ENCODE results near the gene CEBPZOS. TPM values are rescaled to one million over a fixed set of nuclear protein-coding genes. Genes with fewer than 3 reads are reported as not detected.
"Not testable (repeated sequence)": the region's sequence is repeated elsewhere in the genome, so short reads cannot be mapped to it uniquely, and the experiment has no call there.

The CEBPZOS gene
- total and polyA plus RNA-seq, 5 donors, result 46.8 to 75.7 (median 56.9) TPM

DNA sequence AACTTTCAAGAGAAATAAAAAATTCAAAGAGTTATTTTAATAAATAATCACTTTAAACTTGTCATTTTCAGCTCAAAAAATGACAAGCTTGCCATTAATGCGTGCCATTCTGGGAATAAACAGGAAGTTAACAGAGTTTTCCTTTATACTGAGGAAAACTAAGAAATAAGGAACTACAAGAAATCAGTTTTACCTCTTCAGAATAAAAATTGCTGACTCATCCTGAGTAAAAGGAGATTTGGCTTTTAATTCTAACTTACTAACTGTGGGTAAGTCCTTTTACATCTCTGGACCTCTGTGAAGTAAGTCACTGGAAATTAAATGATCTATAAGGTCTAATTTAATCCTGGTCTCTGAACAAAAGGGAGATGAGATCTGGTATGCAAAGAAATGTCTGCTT is 19.0 kb downstream of the CEBPZOS start:
- H3K4me1 ChIP-seq (ENCODE audit: control insufficient read depth, insufficient read depth, low read length), result no peaks in the 10 kb centered on the region
- no peak overlapping the region for H3K27ac ChIP-seq (ENCODE audit: low read length)
- no peaks in the 10 kb centered on the region for H3K27me3 ChIP-seq (ENCODE audit: control insufficient read depth, insufficient read depth)
- no peak overlapping the region for H3K4me3 ChIP-seq (ENCODE audit: low read length)
- H3K9me3 ChIP-seq (ENCODE audit: control insufficient read depth, low read length), result no peaks in the 10 kb centered on the region
- no peak for ATAC-seq
- no peak for DNase-seq
- 68% methylated on average over 1 of the region's 1 CpG for WGBS
- intact Hi-C loops (cut with DNase I), result no loop called here

DNA sequence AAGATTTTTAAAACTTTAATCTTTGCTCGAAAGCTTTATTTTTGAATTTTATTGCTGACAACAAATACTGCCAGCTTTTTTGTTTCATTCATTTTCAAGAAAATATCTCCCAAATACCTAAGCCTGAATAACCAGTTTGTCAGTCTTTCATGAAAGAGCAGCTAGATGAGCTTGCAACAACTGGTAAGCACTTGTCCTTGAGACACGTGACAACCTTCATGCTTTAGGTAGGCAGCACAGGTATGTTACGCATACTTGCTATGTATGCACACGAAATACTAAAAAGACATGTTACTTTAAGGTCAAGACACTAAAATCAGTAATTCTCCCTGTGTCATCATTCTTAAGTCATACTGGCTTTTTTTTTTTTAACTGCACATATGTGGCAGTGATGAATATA is 22.8 kb downstream of the CEBPZOS start:
- Histone ChIP-seq H3K27me3 (ENCODE audit: control insufficient read depth, insufficient read depth) (no peaks in the 10 kb centered on the region), H3K27ac (ENCODE audit: low read length) (no peak overlapping the region), H3K9me3 (ENCODE audit: control insufficient read depth, low read length) (no peaks in the 10 kb centered on the region), H3K4me3 (ENCODE audit: low read length) (no peak overlapping the region), H3K4me1 (ENCODE audit: control insufficient read depth, insufficient read depth, low read length) (no peaks in the 10 kb centered on the region)
- 92% methylated on average over 4 of the region's 4 CpGs for WGBS
- ATAC-seq, result no peak
- no peak for DNase-seq
- intact Hi-C loops (cut with DNase I), result no loop called here

GRCh38 chr2:37223131-37223530 is 26.8 kb downstream of the CEBPZOS start:
- Histone ChIP-seq H3K4me1 (ENCODE audit: control insufficient read depth, insufficient read depth, low read length) (peaks cover 4% of the 10 kb centered on the region), H3K27ac (ENCODE audit: low read length) (no peak overlapping the region), H3K27me3 (ENCODE audit: control insufficient read depth, insufficient read depth) (no peaks in the 10 kb centered on the region), H3K4me3 (ENCODE audit: low read length) (no peak overlapping the region), H3K9me3 (ENCODE audit: control insufficient read depth, low read length) (no peaks in the 10 kb centered on the region)
- DNase-seq (no peak), ATAC-seq (no peak)
- 97% methylated on average over 4 of the region's 4 CpGs for WGBS
- intact Hi-C loops (cut with DNase I), result no loop called here

- H3K9me3 ChIP-seq (ENCODE audit: control insufficient read depth, low read length), result no peaks in the 10 kb centered on the region
- H3K4me1 ChIP-seq (ENCODE audit: control insufficient read depth, insufficient read depth, low read length), result peaks cover 4% of the 10 kb centered on the region
- H3K27ac ChIP-seq (ENCODE audit: low read length), result no peak overlapping the region
- ATAC-seq (no peak), DNase-seq (no peak)
- 91% methylated on average over 1 of the region's 1 CpG for WGBS
- no peak overlapping the region for H3K4me3 ChIP-seq (ENCODE audit: low read length)
- no peaks in the 10 kb centered on the region for H3K27me3 ChIP-seq (ENCODE audit: control insufficient read depth, insufficient read depth)
- intact Hi-C loops (cut with DNase I), result no loop called here
These were observed 27.8 kb downstream of the CEBPZOS start for GRCh38 chr2:37224063-37224462.

GRCh38 chr2:37225129-37225528 is 28.8 kb downstream of the CEBPZOS start:
- intact Hi-C loops (cut with DNase I), result not testable (repeated sequence)

GRCh38 chr2:37226863-37227262 is 30.6 kb downstream of the CEBPZOS start:
- Histone ChIP-seq H3K4me3 (ENCODE audit: low read length) (no peak overlapping the region), H3K27ac (ENCODE audit: low read length) (no peak overlapping the region), H3K4me1 (ENCODE audit: control insufficient read depth, insufficient read depth, low read length) (peaks cover 6% of the 10 kb centered on the region), H3K9me3 (ENCODE audit: control insufficient read depth, low read length) (no peaks in the 10 kb centered on the region), H3K27me3 (ENCODE audit: control insufficient read depth, insufficient read depth) (no peaks in the 10 kb centered on the region)
- 95% methylated on average over 4 of the region's 4 CpGs for WGBS
- intact Hi-C loops (cut with DNase I), result no loop called here
- peak in 1 of 3 donors; percentile 12 for DNase-seq
- no peak for ATAC-seq

More at GRCh38 chr2:37225129-37225528, 28.8 kb downstream of the CEBPZOS start:
- not testable (repeated sequence) for H3K4me3 ChIP-seq (ENCODE audit: low read length); H3K27ac ChIP-seq (ENCODE audit: low read length); H3K4me1 ChIP-seq (ENCODE audit: control insufficient read depth, insufficient read depth, low read length); H3K27me3 ChIP-seq (ENCODE audit: control insufficient read depth, insufficient read depth); DNase-seq; ATAC-seq; H3K9me3 ChIP-seq (ENCODE audit: control insufficient read depth, low read length)
- no CpG with 5 or more reads among the region's 2 CpGs for WGBS

GRCh38 chr2:37228788-37229187 is 32.5 kb downstream of the CEBPZOS start:
- H3K4me1 ChIP-seq (ENCODE audit: control insufficient read depth, insufficient read depth, low read length), result peaks cover 14% of the 10 kb centered on the region
- 97% methylated on average over 3 of the region's 3 CpGs for WGBS
- no peak overlapping the region for H3K4me3 ChIP-seq (ENCODE audit: low read length)
- intact Hi-C loops (cut with DNase I), result no loop called here
- ATAC-seq (no peak), DNase-seq (no peak)
- H3K9me3 ChIP-seq (ENCODE audit: control insufficient read depth, low read length), result no peaks in the 10 kb centered on the region
- no peak overlapping the region for H3K27ac ChIP-seq (ENCODE audit: low read length)
- H3K27me3 ChIP-seq (ENCODE audit: control insufficient read depth, insufficient read depth), result no peaks in the 10 kb centered on the region

- Histone ChIP-seq H3K27ac (ENCODE audit: low read length) (no peak overlapping the region), H3K4me3 (ENCODE audit: low read length) (peak overlapping the region; percentile 96), H3K9me3 (ENCODE audit: control insufficient read depth, low read length) (no peaks in the 10 kb centered on the region), H3K4me1 (ENCODE audit: control insufficient read depth, insufficient read depth, low read length) (peaks cover 12% of the 10 kb centered on the region), H3K27me3 (ENCODE audit: control insufficient read depth, insufficient read depth) (no peaks in the 10 kb centered on the region)
- intact Hi-C loops (cut with DNase I), result no loop called here
- ATAC-seq (no peak), DNase-seq (no peak)
- 1% methylated on average over 8 of the region's 8 CpGs for WGBS
These were observed 34.3 kb downstream of the CEBPZOS start for GRCh38 chr2:37230581-37230980.

- Histone ChIP-seq H3K9me3 (ENCODE audit: control insufficient read depth, low read length) (no peaks in the 10 kb centered on the region), H3K27ac (ENCODE audit: low read length) (peak within 1 kb of the TSS; percentile 97), H3K27me3 (ENCODE audit: control insufficient read depth, insufficient read depth) (no peaks in the 10 kb centered on the region), H3K4me1 (ENCODE audit: control insufficient read depth, insufficient read depth, low read length) (peaks cover 12% of the 10 kb centered on the region), H3K4me3 (ENCODE audit: low read length) (peak within 1 kb of the TSS; percentile 96)
- ATAC-seq (peak; percentile 98 to 99), DNase-seq (peak; percentile 92 to 96 (median 94))
- under 1% methylated on average over 73 of the region's 73 CpGs for WGBS
- intact Hi-C loops (cut with DNase I), result no loop called here
These were observed 35.2 kb downstream of the CEBPZOS start, which contains the start of the genes CEBPZ and NDUFAF7 for GRCh38 chr2:37231241-37232130. TSS of gene CEBPZ (minus strand) at chr2:37231596. CDS start at chr2:37231567, 29 bp downstream. TSS of gene NDUFAF7 (plus strand) at chr2:37231658. CDS start at chr2:37231706, 48 bp downstream.

- Histone ChIP-seq H3K27me3 (ENCODE audit: control insufficient read depth, insufficient read depth) (no peaks in the 10 kb centered on the region), H3K27ac (ENCODE audit: low read length) (peak overlapping the region; percentile 97), H3K9me3 (ENCODE audit: control insufficient read depth, low read length) (no peaks in the 10 kb centered on the region), H3K4me3 (ENCODE audit: low read length) (peak overlapping the region; percentile 96), H3K4me1 (ENCODE audit: control insufficient read depth, insufficient read depth, low read length) (peaks cover 10% of the 10 kb centered on the region)
- intact Hi-C loops (cut with DNase I), result no loop called here
- DNase-seq, result peak in 2 of 3 donors; percentile 29 to 47
- ATAC-seq, result peak in 1 of 2 donors; percentile 54
- WGBS, result 14% methylated on average over 18 of the region's 18 CpGs
These were observed 36.0 kb downstream of the CEBPZOS start for GRCh38 chr2:37232131-37232933.

GRCh38 chr2:37243435-37243834 is 47.1 kb downstream of the CEBPZOS start:
- no peaks in the 10 kb centered on the region for H3K9me3 ChIP-seq (ENCODE audit: control insufficient read depth, low read length)
- H3K4me1 ChIP-seq (ENCODE audit: control insufficient read depth, insufficient read depth, low read length), result no peaks in the 10 kb centered on the region
- H3K27ac ChIP-seq (ENCODE audit: low read length), result no peak overlapping the region
- 79% methylated on average over 4 of the region's 4 CpGs for WGBS
- H3K4me3 ChIP-seq (ENCODE audit: low read length), result no peak overlapping the region
- no peaks in the 10 kb centered on the region for H3K27me3 ChIP-seq (ENCODE audit: control insufficient read depth, insufficient read depth)
- DNase-seq (no peak), ATAC-seq (peak in 1 of 2 donors; percentile 43)
- intact Hi-C loops (cut with DNase I), result no loop called here
